IPS-18c (cell line): ENCODE results near the gene AMZ1.
"Not testable (repeated sequence)": the region's sequence is repeated elsewhere in the genome, so short reads cannot be mapped to it uniquely, and the experiment has no call there.

Experiments
- H3K4me3 ChIP-seq: 2 replicates; pipeline ENCODE4 v1.7.0; 2013; ENCODE audit warnings: low read depth, mild to moderate bottlenecking, low read length, moderate library complexity; ENCODE audit not compliant: insufficient read depth
- H3K9me3 ChIP-seq: one replicate; pipeline ENCODE4 v1.6.1; 2013; ENCODE audit warnings: mild to moderate bottlenecking, low read length, moderate library complexity; ENCODE audit not compliant: control insufficient read depth, insufficient read depth

Gene AMZ1

DNA sequence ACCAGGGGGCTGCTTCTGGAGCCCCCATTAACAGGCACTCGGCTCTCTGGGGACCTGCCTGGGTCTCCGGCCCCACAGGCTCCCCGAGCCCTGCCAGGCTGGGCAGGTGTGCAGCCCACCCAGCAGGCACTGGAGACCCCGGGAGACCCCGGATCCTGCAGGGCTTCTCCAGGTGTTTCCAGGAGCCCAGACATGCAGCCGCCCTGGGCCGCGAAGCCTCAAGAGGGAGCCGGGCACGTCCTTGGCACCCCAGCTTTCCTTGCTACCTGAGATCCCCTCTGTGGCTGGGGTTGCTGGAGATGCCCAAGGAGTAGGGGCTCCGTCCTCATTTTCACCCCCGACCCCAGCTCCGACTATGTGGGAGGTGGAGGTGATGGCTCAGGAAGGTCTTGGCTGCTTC is 7.7 kb upstream of the AMZ1 start:
- H3K9me3 ChIP-seq: no peaks in the 10 kb centered on the region
- H3K4me3 ChIP-seq: no peak overlapping the region

- Histone ChIP-seq H3K4me3 (no peak overlapping the region), H3K9me3 (no peaks in the 10 kb centered on the region)
Measured at GRCh38 chr7:2680792-2681490, 7.1 kb upstream of the AMZ1 start.

- Histone ChIP-seq H3K9me3 (no peaks in the 10 kb centered on the region), H3K4me3 (no peak overlapping the region)
Measured at GRCh38 chr7:2681929-2682799, 5.8 kb upstream of the AMZ1 start.

DNA sequence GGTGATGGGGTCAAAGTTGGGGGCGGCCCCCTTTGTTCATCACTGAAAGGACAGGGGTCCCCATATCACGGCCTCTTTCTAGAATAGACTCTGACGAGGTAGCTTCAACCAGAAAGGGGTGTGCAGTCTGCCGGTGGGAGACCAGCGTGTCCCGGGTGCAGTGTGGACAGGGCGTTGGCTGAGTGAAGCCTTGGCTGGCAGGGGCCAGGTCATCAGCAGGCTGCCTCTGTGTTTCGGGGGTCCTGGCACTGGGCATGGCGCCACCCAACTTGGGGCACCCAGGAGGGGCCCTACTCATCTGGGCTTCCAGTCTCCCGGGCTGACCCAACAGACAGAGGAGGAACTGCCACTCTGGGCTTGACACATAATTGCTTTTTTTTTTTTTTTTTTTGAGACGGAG is 3.5 kb upstream of the AMZ1 start:
- Histone ChIP-seq H3K9me3 (no peaks in the 10 kb centered on the region), H3K4me3 (no peak overlapping the region)

DNA sequence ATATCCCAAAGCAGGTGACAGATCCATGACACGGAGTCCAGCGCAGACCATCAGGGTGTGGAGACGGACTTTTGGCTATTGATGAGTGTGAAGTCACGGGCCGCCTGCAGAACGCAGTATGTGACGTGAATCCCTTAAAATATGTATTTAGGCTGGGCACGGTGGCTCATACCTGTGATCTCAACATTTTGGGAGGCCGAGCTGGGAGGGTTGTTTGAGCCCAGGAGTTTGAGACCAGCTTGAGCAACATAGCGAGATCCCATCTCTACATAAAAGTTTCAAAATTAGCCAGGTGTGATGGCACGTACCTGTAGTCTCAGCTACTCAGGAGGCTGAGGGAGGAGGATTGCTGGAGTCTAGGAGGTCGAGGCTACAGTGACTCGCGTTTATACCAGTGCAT is 1.9 kb upstream of the AMZ1 start:
- Histone ChIP-seq H3K9me3 (no peaks in the 10 kb centered on the region), H3K4me3 (no peak overlapping the region)

GRCh38 chr7:2687338-2687869 is 598 bp upstream of the AMZ1 start:
- Histone ChIP-seq H3K4me3 (no peak overlapping the region; the same call in 1 of the 2 replicates), H3K9me3 (no peaks in the 10 kb centered on the region)

DNA sequence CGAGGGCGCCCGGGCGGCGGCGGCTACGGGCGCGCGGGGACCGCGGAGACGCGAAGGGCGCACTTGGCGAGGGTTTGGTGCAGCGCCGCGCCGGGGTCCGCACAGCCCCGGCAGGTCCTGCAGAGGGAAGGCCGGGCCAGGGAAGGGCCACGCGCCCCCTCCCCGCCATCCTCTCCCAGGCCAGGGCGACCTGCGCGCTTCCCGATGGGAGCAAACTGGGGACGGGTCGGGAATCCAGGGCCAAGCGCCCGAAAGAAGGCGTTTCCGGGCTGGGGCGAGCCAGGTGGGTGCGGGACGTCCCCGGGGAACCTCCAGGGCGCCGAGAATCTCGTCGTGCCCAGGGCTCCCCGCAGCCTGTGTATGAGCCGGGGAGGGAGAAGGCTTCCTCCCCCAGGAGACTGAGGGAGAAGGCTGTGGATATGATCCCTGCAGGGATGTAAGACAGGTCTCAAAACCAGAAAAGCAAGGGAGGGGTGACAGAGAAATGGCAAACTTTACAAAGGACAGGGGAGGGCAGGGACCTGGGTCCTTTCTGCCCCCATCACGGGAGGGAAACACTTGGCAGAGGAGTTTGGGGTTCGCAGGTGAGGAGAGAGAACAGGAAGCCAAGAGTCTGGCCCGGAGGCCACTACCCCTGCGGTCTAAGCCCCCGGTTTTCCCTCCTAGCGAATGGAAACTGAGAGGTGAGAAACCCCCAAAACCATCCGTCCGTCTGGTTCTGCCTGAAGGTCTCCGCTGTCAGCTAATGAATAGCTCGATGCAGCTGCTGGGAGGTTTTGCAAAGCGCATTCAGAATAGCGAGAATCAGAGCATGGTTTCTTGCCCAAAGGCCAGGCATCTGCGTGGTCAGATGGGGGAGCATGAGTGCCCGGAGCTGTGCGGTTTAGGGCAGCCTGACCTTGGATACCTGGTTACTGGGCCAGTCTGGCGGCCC is 674 bp downstream of the AMZ1 start:
- Histone ChIP-seq H3K4me3 (peak overlapping the region; percentile 50), H3K9me3 (no peaks in the 10 kb centered on the region)

- Histone ChIP-seq H3K4me3 (no peak overlapping the region), H3K9me3 (no peaks in the 10 kb centered on the region)
Measured at GRCh38 chr7:2689343-2689847, 1.4 kb downstream of the AMZ1 start.

- Histone ChIP-seq H3K9me3 (no peaks in the 10 kb centered on the region), H3K4me3 (no peak overlapping the region)
Measured at GRCh38 chr7:2689951-2690705, 2.1 kb downstream of the AMZ1 start.

DNA sequence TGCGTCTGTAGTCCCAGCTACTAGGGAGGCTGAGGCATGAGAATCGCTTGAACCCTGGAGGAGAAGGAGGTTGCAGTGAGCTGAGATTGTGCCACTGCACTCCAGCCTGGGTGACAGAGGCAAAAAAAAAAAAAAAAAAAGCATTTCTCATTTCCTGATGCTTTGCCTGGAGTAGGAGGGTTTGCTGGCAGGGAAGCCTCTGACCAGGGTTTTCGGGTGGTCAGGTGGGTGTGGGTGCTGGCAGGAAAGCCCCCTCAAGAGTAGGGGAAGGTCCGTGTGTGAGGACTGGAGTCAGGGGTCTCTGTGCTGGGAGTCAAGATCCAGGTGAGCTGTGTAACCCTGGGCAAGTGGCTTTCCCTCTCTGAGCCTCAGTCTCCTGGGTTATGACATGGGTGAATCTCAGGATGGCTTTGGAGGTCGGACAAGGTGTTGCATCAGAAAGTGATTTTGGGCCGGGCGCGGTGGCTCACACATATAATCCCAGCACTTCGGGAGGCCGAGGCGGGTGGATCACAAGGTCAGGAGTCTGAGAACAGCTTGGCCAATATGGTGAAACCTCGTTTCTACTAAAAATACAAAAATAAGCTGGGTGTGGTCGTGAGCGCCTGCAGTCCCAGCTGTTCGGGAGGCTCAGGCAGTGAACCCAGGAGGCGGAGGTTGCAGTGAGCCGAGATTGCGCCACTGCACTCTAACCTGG is 3.2 kb downstream of the AMZ1 start:
- no peaks in the 10 kb centered on the region for H3K9me3 ChIP-seq
- H3K4me3 ChIP-seq: no peak overlapping the region

DNA sequence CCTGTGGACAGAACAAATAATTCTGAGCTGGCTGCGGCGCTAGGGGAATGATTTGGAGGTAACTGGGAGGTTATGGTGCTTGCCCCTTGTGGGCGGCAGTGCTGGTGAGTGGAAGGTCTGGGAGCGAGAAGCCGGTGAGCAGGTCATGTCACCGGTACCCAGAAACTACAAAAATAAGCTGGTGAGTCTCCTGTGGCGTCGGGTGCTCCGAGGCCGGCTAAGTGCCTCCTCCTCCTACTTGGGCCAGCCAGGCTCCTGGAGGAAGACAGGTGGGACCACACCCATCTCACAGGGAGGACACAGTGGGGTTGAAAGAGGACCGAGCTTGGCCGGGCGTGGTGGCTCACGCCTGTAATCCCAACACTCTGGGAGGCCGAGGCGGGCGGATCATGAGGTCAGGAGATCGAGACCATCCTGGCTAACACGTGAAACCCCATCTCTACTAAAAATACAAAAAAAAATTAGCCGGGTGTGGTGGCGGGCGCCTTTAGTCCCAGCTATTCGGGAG is 4.0 kb downstream of the AMZ1 start:
- H3K9me3 ChIP-seq, H3K4me3 ChIP-seq: not testable (repeated sequence)

GRCh38 chr7:2692543-2692942 is 4.5 kb downstream of the AMZ1 start:
- no peak overlapping the region for H3K4me3 ChIP-seq
- H3K9me3 ChIP-seq: no peaks in the 10 kb centered on the region

DNA sequence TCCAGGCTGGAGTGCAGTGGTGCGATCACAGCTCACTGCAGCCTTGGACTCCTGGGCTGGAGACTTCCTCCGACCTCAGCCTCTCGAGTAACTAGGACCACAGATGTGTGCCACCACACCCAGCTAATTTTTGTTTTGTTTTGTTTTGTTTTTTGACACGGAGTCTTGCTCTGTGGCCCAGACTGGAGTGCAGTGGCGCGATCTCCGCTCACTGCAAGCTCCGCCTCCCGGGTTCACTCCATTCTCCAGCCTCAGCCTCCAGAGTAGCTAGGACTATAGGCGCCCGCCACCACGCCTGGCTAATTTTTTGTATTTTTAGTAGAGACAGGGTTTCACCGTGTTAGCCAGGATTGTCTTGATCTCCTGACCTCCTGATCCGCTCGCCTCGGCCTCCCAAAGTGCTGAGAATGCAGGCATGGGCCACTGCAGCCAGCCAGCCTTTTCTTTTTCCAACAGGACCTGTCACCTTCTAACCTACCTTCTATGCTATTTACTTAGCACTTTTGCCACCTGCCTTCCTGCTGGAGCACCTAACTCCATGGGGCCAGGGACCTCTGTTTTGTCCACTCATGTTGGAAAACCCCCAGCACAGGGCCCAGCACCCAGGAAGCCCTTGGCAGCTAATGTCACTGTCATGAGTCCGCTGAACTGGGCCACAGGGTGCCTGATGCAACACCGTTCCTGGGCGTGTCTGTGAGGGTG is 5.6 kb downstream of the AMZ1 start:
- H3K9me3 ChIP-seq, H3K4me3 ChIP-seq: not testable (repeated sequence)

DNA sequence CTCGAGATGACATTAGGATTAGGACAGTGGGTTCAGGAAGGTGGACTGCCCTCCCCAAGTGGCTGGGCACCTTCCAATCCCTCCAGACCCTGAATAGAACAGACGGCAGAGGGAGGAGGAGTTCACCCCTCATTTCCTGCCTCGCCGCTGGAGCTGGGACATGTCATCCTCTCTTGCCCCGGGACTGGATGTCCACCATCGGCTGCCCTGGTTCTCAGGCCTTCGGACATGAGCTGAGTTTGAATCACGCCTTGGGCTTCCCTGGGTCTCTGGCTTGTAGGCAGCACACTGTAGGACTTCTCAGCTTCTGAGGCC is 6.1 kb downstream of the AMZ1 start:
- not testable (repeated sequence) for H3K9me3 ChIP-seq, H3K4me3 ChIP-seq

DNA sequence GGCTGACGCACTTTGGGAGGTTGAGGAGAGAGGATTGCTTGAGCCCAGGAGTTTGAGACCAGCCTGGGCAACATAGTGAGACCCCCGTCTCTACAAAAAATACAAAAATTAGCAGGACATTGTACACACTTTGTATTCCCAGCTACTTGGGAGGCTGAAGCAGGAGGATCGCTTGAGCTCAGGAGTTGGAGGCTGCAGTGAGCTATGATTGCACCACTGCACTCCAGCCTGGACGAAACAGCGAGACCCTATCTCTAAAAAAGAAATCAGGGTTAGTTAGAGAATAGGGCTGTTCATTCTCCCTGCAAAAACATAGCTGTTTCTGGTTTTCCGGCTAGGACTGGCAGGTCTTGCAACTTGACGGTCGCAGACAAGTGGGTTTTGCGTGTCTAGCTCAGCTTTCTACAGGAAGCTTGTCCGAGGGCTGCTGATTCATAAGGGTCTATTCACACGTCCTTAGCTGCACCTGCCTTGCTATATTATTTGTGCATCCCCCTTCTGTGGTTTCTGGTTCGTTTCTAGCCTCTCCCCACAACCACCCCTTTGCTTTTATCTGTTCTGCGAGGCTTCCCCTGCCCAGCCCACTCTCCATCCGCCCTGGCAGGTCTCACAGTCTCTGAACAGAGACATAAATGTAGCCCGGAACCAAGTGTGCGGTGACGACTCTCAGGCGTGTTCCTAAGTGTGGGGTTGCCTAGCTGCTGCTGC is 10.7 kb downstream of the AMZ1 start:
- Histone ChIP-seq H3K4me3 (no peak overlapping the region), H3K9me3 (no peaks in the 10 kb centered on the region)
